ENCODE data around the gene ATRAID. TPM values are rescaled to one million over a fixed set of nuclear protein-coding genes. Genes with fewer than 3 reads are reported as not detected.

Gene ATRAID
- total RNA-seq, 1 experiment from 2014 or later = 104 TPM

GRCh38 chr2:27245116-27245515 is 33.3 kb downstream of the ATRAID start:
- peak overlapping the region; percentile 36 for H3K27ac Mint-ChIP-seq (ENCODE audit: unreplicated experiment)
- CTCF ChIA-PET = no interaction called here

GRCh38 chr2:27245626-27246025 is 33.8 kb downstream of the ATRAID start:
- no peak overlapping the region for H3K27ac Mint-ChIP-seq (ENCODE audit: unreplicated experiment)
- TF ChIP-seq CTCF (IDR thresholded peaks at IDR 0.05; ENCODE audit: unreplicated experiment) = no peak
- H3K9me3 Mint-ChIP-seq (ENCODE audit: low read depth, unreplicated experiment) = no peaks in the 10 kb centered on the region
- BruUV-seq (replicated peaks) = no TSS peak
- H3K36me3 Mint-ChIP-seq (ENCODE audit: insufficient read depth, unreplicated experiment) = peaks cover 47% of the 10 kb centered on the region
- CTCF ChIA-PET = no interaction called here
- intact Hi-C loops (cut with micrococcal nuclease; ENCODE audit: unreplicated experiment) = no loop called here
- no peaks in the 10 kb centered on the region for H3K4me1 Mint-ChIP-seq (ENCODE audit: low read depth, unreplicated experiment)
- no peak overlapping the region for H3K4me3 Mint-ChIP-seq (ENCODE audit: low read depth, unreplicated experiment)
- no peak for DNase-seq
- peaks cover 37% of the 10 kb centered on the region for H3K27me3 Mint-ChIP-seq (ENCODE audit: unreplicated experiment)

More at GRCh38 chr2:27245116-27245515, 33.3 kb downstream of the ATRAID start:
- peaks cover 50% of the 10 kb centered on the region for H3K36me3 Mint-ChIP-seq (ENCODE audit: insufficient read depth, unreplicated experiment)
- peaks cover 32% of the 10 kb centered on the region for H3K27me3 Mint-ChIP-seq (ENCODE audit: unreplicated experiment)
- no peak for DNase-seq
- no TSS peak for BruUV-seq (replicated peaks)
- intact Hi-C loops (cut with micrococcal nuclease; ENCODE audit: unreplicated experiment) = no loop called here
- no peak overlapping the region for H3K4me3 Mint-ChIP-seq (ENCODE audit: low read depth, unreplicated experiment)
- H3K4me1 Mint-ChIP-seq (ENCODE audit: low read depth, unreplicated experiment) = no peaks in the 10 kb centered on the region
- TF ChIP-seq CTCF (IDR thresholded peaks at IDR 0.05; ENCODE audit: unreplicated experiment) = no peak
- H3K9me3 Mint-ChIP-seq (ENCODE audit: low read depth, unreplicated experiment) = no peaks in the 10 kb centered on the region

- CTCF ChIA-PET = no interaction called here
- Mint-ChIP-seq H3K9me3 (ENCODE audit: low read depth, unreplicated experiment) (no peaks in the 10 kb centered on the region), H3K4me1 (ENCODE audit: low read depth, unreplicated experiment) (no peaks in the 10 kb centered on the region), H3K36me3 (ENCODE audit: insufficient read depth, unreplicated experiment) (peaks cover 33% of the 10 kb centered on the region), H3K27ac (ENCODE audit: unreplicated experiment) (peak overlapping the region; percentile 13), H3K27me3 (ENCODE audit: unreplicated experiment) (peaks cover 49% of the 10 kb centered on the region), H3K4me3 (ENCODE audit: low read depth, unreplicated experiment) (no peak overlapping the region)
- no peak for DNase-seq
- no TSS peak for BruUV-seq (replicated peaks)
- intact Hi-C loops (cut with micrococcal nuclease; ENCODE audit: unreplicated experiment) = no loop called here
- TF ChIP-seq CTCF (IDR thresholded peaks at IDR 0.05; ENCODE audit: unreplicated experiment) = no peak
Measured at GRCh38 chr2:27247893-27248292, 36.1 kb downstream of the ATRAID start.

- Mint-ChIP-seq H3K36me3 (ENCODE audit: insufficient read depth, unreplicated experiment) (peaks cover 22% of the 10 kb centered on the region), H3K4me1 (ENCODE audit: low read depth, unreplicated experiment) (no peaks in the 10 kb centered on the region), H3K27me3 (ENCODE audit: unreplicated experiment) (peaks cover 55% of the 10 kb centered on the region), H3K9me3 (ENCODE audit: low read depth, unreplicated experiment) (no peaks in the 10 kb centered on the region), H3K27ac (ENCODE audit: unreplicated experiment) (no peak overlapping the region), H3K4me3 (ENCODE audit: low read depth, unreplicated experiment) (no peak overlapping the region)
- CTCF ChIA-PET = interaction anchor here (0.7 to 1.0 kb wide), 2 partner anchors 30 to 34 kb away, joined by 3 to 8 read pairs; no protein-coding TSS in a partner anchor
- BruUV-seq (replicated peaks) = no TSS peak
- no peak for TF ChIP-seq CTCF (IDR thresholded peaks at IDR 0.05; ENCODE audit: unreplicated experiment)
- intact Hi-C loops (cut with micrococcal nuclease; ENCODE audit: unreplicated experiment) = no loop called here
- no peak for DNase-seq
Measured at GRCh38 chr2:27249159-27249890, 37.5 kb downstream of the ATRAID start.

Measured in Calu3 (cell line).